ENCODE measurements around the gene UBE3D. TPM values are rescaled to one million over a fixed set of nuclear protein-coding genes. Genes with fewer than 3 reads are reported as not detected.

Gene UBE3D
- total and polyA plus RNA-seq, 2 of the 8 experiments (the other 6 are each of a cell fraction or from before 2014, with no cell fraction given), result 5.7 to 16.3 TPM

DNA sequence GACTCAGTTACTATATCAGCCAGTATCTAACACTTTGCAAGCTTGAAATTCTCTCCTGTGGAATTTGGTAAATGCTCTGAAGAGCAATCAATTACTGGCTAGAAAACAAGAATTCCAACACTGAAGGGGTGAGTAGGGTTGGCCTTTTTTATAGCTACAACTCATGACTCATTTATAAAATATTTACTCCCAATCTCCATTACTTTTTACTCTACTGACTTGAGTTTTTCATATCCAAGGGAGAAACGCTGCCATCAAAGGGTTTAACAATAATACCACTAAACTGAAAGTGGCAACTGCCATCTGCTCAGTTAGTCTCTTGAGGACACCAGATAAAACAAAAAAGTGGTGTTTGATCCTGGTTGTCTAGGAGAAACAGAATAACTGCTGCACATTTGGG lies 203.1 kb downstream of the UBE3D start:
- H2AK5ac ChIP-seq (ENCODE audit: low read depth, low read length), result no peak overlapping the region
- H3K18ac ChIP-seq (ENCODE audit: extremely low read depth, low read length), result no peak overlapping the region
- no peak overlapping the region for H2BK20ac ChIP-seq (ENCODE audit: low read length)
- no peak overlapping the region for H3K4me2 ChIP-seq (ENCODE audit: insufficient read depth in 1 of 2, low read depth in 2 of 2, low read length in 2 of 2)
- H3K36me3 ChIP-seq (ENCODE audit: control insufficient read depth in 2 of 4, insufficient read depth in 4 of 4, low read length in 3 of 4), result no peaks in the 10 kb centered on the region
- H3K9ac ChIP-seq (replicated peaks in 1 of 4; ENCODE audit: extremely low read depth in 1 of 4, low read depth in 3 of 4, low read length in 3 of 4), result no peak overlapping the region
- no peaks in the 10 kb centered on the region for H4K20me1 ChIP-seq (replicated peaks in 1 of 2; ENCODE audit: control insufficient read depth in 1 of 2, insufficient read depth in 2 of 2, low read length in 2 of 2)
- no peak overlapping the region for H2BK15ac ChIP-seq (ENCODE audit: low read length)
- H3K27me3 ChIP-seq (replicated peaks in 1 of 4; ENCODE audit: control insufficient read depth in 3 of 4, extremely low read depth in 1 of 4, insufficient read depth in 3 of 4, low read length in 3 of 4), result no peaks in the 10 kb centered on the region
- H2AFZ ChIP-seq (ENCODE audit: low read length), result no peak overlapping the region
- H3K14ac ChIP-seq (ENCODE audit: insufficient read length), result no peak overlapping the region
- CTCF ChIA-PET (ENCODE audit: partially characterized antibody), result interaction anchor here (1.2 kb wide), 1 partner anchor 591 kb away, joined by 3 read pairs; no protein-coding TSS in a partner anchor
- no peak overlapping the region for H3K27ac ChIP-seq (ENCODE audit: low read depth, low read length)
- 100% methylated on average over 1 of the region's 1 CpG; no CpG with 5 or more reads in 1 of the 2 experiments for WGBS, 2 experiments (ENCODE audit: extremely low coverage in 1 of 2, insufficient coverage in 1 of 2, insufficient read length in 1 of 2, insufficient replicate concordance in 2 of 2, low coverage in 1 of 2, low lambda C conversion rate in 2 of 2, missing lambda C conversion rate in 1 of 2)
- no peak overlapping the region for H4K5ac ChIP-seq (ENCODE audit: insufficient read length, low read depth, low read length)
- no peaks in the 10 kb centered on the region for H3K4me1 ChIP-seq (replicated peaks in 1 of 4; ENCODE audit: control insufficient read depth in 3 of 4, insufficient read depth in 4 of 4, low read length in 3 of 4)
- H3K23me2 ChIP-seq (ENCODE audit: low read depth, low read length), result peaks cover 1% of the 10 kb centered on the region; the same call in 1 of the 2 replicates
- FAIRE-seq (no peak), DNase-seq (ENCODE audit: low read depth in 1 of 2, low spot score in 2 of 2) (no peak)
- no peak overlapping the region for H3K23ac ChIP-seq (ENCODE audit: insufficient read length)
- H3K4me3 ChIP-seq (ENCODE audit: extremely low read depth in 1 of 4, insufficient read depth in 2 of 4, low read depth in 3 of 4, low read length in 4 of 4), result no peak overlapping the region
- no peaks in the 10 kb centered on the region for H3K9me3 ChIP-seq (ENCODE audit: insufficient read depth in 2 of 2, low read depth in 1 of 2, low read length in 1 of 2)
- POLR2A ChIA-PET (ENCODE audit: partially characterized antibody), result no interaction called here
- TF ChIP-seq BACH1 (IDR thresholded peaks at IDR 0.05; ENCODE audit: low read length) (no peak), KDM5A (IDR thresholded peaks at IDR 0.05; ENCODE audit: low read length) (no peak), NRF1 (IDR thresholded peaks at IDR 0.05; ENCODE audit: low read depth, low read length) (no peak), CHD2 (IDR thresholded peaks at IDR 0.05; ENCODE audit: low read length) (no peak), TCF12 (IDR thresholded peaks at IDR 0.05; ENCODE audit: low read depth, low read length) (no peak), SRF (IDR thresholded peaks at IDR 0.05; ENCODE audit: low read depth, low read length) (no peak), FOSL1 (IDR thresholded peaks at IDR 0.05; ENCODE audit: insufficient read depth, low read depth, low read length) (no peak), ZNF274 (IDR thresholded peaks at IDR 0.05; ENCODE audit: borderline replicate concordance, extremely low read depth, low read length) (no peak), ASH2L (IDR thresholded peaks at IDR 0.05; ENCODE audit: low read length) (no peak)
- no peaks in the 10 kb centered on the region for H3K79me2 ChIP-seq (ENCODE audit: control insufficient read depth in 1 of 2, insufficient read depth in 2 of 2, low read length in 2 of 2)
- H2BK5ac ChIP-seq (ENCODE audit: low read depth, low read length), result no peak overlapping the region
- no peak overlapping the region for H4K8ac ChIP-seq (ENCODE audit: extremely low read depth, insufficient read depth, low read length)
- no peaks in the 10 kb centered on the region for H3K79me1 ChIP-seq (ENCODE audit: low read depth, low read length)
- H2BK12ac ChIP-seq (ENCODE audit: low read depth, low read length), result no peak overlapping the region
- no peak overlapping the region for H2BK120ac ChIP-seq (replicated peaks; ENCODE audit: low read depth, low read length)
- H3K4ac ChIP-seq (replicated peaks; ENCODE audit: insufficient read length, low read depth, low read length), result no peak overlapping the region
- no peak overlapping the region for H3K56ac ChIP-seq (replicated peaks; ENCODE audit: insufficient read length, low read depth, low read length)
- H4K91ac ChIP-seq (replicated peaks; ENCODE audit: insufficient read length, low read length), result no peak overlapping the region

All from H1 (cell line).